LoVo (cell line): ENCODE data around the gene ENDOV.

Experiments
- DNase-seq: peaks from one replicate; pipeline ENCODE4 v3.0.0-alpha.2; 2016; ENCODE audit warnings: low spot score

ENDOV gene

GRCh38 chr17:80485846-80486245, 70.9 kb downstream of the ENDOV start:
- DNase-seq, result no peak

DNA sequence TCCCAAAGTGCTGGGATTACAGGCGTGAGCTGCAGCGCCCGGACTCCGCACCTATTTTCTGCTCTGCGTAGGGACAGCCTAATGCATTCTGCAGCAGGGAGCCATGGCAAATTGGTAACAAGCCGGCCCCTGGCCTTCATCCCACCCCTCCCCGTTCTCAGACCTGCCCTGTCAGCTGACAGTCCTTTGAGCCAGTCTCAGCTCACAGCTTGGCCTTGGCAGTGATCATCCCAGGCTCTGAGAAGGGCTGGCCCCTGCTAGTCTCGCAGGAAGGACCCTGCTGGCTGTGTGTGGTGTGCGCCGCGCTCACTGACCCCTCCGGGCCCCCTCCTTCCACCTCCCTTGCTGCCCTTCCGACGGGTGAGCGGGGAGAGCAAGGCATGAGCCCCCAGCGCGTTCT, 71.7 kb downstream of the ENDOV start:
- no peak for DNase-seq

- no peak for DNase-seq
Observed at GRCh38 chr17:80487511-80487910, 72.5 kb downstream of the ENDOV start.
